Epidermal melanocyte (primary cell): ENCODE measurements around the gene RSPRY1.

ENCODE experiments used
- DNase-seq: peaks from one replicate; pipeline ENCODE4 v3.0.0; 2011; ENCODE audit warnings: low spot score; ENCODE audit not compliant: insufficient read length

Gene RSPRY1

DNA sequence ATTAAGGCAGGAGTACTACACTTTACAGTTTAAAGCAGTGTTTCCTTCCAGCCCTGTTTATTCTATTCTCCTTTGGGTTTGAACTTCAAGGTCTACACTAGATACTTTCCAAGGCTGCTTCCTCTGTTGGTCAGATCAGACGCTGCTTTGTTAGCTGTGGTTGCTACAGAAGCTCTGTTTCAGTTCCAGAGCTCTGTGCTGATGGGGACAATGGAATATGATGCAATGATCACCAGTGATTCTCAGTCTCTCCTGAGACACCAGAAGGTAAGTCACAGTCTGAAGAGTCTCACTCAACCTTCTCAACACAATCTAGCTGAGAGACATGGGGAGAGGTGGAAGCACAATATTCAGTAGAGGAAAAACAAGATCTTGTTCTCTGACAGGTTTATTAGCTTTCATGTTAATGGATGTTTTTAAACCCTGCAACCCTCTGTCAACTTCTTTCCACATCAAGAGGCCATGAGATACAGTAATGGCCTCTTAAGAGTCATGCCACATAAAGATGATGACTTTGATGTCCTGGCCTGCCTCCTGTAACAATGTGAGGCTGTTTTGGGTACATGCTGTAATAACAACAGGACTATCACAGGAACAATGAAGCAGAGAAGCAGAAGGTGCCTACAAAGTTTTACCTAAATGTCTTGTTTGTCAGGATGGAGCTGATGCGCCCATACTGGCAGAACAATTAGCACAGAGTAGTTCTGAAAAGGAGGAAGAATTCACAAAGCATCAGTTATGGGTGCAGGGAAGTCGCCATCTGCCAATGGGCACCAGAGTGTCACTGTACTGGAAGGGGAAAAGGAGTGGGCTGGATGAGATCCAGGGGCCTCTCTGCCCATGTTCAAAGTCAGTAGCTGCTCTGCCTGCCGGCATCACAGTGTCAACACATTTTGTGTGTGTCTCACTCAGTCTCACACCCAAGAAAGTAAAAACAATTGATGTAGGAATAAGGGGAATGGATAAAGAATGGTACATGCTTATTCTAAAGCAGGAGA lies 33.7 kb upstream of the RSPRY1 start:
- DNase-seq = no peak

DNA sequence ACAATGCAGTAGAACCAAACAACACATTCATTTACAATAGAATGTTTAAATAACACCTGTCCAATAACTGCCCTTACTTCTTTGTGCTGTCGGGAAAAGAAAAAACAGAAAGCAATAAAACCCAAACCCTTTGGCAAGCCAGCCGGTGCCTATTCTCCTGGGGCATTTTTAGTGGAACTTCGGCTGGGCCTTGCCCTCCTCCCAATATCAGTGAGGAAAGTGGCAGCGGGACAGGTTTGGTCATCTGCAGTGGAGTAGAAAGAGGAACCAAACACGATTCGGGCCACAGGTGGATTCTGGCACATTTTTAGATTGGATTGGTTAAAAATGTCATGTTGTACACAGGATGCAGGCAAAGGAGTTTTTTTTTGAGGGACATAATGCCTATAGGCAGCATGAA lies 32.3 kb upstream of the RSPRY1 start:
- no peak for DNase-seq

DNA sequence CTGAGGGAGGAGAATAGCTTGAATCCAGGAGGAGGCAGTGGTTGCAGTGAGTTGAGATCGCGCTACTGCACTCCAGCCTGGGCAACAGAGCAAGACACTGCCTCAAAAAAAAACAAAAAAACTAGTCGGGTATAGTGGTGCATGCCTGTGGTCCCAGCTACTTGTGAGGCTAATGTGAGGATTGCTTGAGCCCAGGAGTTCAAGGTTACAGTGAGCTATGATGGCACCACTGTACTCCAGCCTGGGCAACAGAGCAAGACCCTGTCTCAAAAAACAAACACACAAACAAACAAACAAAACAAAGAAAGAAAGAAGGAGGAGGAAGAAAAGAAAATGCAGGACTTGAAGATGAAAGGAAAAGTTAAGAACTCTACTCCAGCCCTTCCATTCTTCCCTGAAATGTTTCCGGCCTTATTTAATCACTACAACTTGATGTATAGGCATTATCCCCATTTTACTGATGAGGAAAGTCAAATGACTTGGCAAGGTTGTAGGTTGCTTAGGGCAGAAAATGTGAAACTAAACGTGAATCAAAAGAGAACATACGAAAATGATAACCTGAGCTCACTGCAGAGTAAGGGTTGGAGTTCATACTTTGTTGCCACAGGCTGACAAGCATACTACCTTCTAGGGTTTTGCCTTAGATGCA lies 30.3 kb upstream of the RSPRY1 start:
- no peak for DNase-seq

DNA sequence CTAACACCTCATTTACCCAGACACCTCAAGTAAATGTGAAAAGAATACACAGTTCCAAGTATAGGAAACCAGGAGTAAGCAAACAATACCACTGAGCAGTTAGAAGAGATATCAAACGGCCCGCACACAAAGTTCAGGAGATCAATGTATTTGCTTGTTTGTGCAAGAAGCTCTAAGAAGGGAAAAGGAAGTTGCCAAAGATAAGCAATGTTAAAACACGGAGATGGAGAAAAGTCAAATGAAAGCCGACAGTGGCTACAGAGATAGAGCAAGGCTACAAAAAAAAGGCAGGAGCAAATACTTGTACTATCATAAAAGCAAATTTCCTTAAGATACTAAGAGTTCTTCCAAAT lies 29.8 kb upstream of the RSPRY1 start:
- no peak for DNase-seq

DNA sequence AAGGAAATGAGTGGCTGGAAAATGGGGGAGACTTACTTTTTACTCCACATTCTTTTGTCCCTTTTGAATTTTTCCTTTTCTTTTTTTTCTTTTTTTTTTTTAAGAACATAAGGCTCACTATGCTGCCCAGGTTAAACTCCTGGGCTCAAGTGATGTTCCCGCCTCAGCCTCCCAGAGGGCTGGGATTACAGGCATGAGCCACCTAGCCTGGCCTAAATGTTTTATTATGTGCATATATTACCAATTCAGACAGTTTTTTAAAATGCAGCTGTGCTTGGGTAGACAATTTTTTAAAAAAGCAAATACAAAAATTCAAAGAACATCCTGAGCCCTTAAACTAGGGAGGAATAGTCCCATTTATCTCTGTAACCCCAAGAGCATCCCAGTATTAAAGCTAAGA lies 28.6 kb upstream of the RSPRY1 start:
- no peak for DNase-seq

DNA sequence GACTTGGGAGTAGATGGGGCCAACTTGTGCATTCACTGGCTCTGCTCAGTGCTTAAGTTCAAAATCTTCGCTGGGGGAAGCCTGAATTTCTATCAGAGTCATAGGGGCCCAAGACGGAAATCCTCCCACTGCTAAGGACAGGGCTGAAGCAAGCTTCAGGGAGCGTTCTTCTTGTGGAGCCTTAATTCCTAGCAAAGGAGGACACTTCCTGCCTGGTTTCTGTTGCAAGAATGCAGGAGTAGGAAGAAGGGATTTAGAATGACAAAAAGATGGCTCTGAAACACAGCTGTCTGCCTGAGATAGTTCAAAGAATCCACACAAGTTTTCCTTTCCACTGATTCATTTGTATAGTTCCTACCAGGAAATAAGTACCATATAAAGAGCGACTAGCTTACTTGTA lies 26.7 kb upstream of the RSPRY1 start:
- no peak for DNase-seq

DNA sequence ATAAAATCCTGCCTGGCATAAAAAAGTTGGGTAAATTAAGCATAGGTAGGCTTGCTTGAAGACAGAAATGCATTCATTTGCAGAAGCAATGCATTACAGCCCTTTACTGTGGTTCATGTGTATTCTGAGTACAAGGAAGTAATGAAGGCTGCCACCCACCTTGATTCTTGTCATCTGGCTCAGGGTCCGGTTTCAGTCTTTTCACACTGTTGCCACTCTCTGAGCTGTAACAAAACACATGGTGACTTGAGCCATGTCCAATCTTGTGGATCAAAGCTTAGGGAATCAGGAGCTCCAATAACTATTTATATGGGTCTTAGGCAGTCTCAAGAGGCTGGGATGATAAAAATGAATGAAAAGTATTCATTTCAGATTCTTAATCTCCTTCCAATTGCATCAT lies 22.3 kb upstream of the RSPRY1 start:
- DNase-seq = no peak

DNA sequence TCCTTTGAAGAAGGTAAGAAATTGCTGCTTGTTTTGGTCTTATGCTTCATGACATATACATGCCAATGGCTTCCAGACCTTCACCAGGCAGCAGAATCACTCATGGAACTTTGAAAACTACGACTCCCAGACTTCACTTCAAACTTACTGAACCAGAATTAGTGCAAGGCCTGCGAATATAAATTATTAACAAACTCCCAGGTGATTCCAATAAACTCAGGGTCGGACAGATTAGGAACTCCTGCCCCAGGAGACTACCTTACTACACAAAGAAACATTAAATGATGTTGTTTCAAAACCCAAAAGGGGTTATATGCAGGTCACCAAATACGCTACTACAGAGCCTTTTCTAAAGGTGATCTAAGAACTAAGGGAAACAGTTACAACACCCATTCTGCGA lies 20.6 kb upstream of the RSPRY1 start:
- DNase-seq = no peak

DNA sequence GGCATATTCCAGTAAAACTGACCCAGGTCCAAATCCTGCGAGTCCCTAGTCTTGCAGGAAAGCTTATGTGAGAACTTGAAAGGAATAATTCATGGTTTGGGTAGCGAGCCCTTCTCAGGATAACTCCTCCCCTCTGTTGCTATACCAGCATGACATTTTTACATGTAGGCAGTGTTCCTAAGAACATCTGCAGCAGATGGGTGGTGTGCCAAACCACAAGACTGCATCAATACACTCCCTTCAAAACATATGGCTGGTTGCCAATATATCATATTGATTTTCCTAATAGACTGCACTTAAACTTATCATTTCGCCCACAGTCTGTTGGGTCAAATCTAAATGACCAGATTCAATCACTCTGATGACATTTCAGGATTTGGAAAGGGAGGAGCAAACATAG lies 20.2 kb upstream of the RSPRY1 start:
- DNase-seq = peak; percentile 77

DNA sequence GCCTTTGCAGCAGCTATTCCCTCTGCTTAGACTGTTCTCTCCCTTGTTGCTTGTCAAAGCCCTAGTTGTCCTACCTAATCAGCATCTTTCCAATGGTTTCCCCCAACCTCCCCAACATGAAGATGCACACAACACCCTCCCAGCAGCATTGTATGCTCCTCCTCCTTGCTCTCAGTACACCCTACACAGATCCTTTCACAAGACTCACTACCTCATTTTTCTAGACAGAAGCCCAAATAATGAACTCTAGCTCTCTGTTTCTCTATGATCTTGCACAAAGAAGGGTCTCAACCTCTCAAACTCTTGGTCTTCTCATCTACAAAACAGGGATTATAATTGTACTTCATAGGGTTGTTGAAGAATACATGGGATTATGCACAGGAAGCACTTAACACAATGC lies 19.7 kb upstream of the RSPRY1 start:
- DNase-seq = no peak

DNA sequence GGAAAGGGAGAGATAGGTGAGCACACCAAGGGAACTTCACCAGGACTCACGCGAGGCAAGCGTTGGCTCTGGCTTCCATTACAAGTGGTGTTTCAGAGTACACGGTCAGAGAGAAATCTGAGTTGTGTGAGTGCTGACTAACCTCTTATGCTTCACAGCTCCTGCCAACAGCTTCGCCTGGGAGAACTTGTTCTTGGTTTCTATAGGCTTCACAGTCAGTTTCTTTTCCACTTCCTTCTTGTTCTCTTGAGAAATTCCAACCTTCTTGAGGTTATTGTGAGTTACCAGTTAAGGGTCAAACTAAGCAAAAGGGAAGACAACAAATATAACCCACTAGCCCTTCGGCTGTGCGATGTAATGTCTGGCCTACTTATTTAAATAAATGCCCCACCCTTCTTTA lies 19.2 kb upstream of the RSPRY1 start:
- DNase-seq = no peak

DNA sequence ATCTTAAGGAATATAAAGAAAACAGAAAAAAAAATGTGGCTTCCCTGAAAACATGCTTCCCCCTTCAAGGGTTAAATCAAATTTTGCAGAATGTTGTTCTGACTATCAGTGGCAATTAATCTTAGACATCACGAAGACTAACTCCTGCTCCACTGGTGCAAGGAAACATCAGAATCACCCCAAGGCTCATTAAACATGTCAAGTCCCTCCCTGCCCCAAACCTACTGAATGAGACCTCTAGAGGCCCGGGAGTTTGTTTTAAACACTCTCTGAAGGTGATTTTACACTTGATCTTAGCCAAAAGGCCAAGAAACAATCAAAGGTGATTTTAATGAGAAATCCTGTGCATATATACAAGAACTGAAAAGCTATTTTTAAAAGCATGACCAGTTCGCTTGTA lies 18.6 kb upstream of the RSPRY1 start:
- DNase-seq = no peak

DNA sequence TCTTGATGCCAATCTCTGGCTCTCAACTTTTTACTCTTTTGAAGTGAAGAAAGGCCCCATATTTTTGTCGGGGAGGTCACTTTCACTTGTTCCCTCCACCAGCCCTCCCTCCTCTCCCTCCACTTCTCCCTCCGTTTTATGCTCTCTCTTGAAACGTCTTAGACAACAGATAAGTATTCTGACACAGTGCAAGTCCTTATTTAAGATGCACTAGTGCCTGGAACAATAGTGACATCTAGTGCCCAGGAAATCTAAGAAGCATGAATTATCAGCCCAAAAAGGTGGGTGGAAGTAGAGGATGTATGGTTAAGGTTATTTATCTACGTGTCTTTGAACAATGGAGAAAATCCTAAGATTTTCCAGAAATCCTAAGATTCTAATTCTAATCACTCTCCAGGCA lies 18.2 kb upstream of the RSPRY1 start:
- DNase-seq = no peak

DNA sequence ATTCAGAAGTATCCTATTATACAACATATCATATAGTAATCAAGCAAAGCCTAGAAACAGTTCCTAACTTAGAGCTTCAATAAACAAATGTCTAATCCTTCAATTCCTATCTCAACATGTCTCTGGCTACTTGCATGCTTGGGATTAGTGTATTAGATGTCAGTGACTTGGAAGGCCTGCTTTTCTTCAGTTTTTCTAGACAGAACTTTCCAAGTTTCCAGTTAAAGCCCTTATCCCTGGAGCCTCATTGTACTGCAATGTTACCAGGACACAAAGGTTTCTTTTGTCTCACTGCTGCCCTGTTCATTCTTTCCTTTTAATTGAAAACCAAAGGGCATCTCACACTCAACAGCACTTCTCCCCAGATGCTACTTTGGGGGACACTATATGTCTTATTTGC lies 16.8 kb upstream of the RSPRY1 start:
- DNase-seq = no peak

DNA sequence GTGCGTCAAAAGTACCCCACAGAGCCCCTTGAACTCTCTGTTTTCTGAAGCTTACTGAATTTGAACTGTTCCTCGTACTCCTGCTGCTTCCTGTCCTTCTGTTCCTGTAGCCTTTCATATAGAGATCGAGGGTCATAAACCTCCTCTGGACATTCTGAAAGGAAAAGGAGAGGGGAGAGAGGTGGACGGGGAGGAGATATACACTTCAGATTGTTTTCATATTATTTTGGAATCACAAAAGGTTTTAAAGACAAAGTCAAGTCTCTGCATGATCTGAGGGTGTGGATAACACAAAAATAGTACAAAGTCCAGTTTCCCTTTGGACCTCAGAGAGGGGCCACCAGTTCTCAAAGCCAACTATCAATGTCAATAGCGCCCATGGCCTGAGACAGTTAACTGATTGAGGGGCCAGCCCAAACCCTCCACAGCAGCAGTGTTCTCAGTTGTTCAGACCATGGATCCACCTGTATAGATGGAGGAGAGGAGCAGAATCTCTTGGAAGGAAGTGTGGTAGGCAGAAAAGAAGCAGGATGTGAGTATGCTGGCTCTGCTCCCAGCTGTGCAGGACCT lies 13.3 kb upstream of the RSPRY1 start:
- no peak for DNase-seq

DNA sequence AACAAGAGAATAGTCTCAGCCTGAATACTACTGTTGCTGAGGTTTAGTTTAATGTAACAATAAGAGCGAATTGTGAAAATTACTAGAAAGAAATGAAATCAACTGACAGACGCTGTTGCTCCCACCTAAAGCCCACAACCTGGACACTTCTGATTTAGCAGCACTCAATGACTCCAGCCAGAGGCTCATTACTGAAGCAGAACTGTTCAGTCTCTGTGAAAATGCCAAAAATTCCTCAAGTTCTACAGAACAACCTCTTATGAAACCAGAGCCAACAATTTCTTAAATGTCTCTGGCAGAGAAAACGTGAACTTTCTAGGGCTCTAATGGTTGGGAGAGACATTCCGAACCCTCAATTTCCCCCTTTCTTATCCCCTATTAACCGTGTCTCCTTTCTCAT lies 10.2 kb upstream of the RSPRY1 start:
- no peak for DNase-seq

DNA sequence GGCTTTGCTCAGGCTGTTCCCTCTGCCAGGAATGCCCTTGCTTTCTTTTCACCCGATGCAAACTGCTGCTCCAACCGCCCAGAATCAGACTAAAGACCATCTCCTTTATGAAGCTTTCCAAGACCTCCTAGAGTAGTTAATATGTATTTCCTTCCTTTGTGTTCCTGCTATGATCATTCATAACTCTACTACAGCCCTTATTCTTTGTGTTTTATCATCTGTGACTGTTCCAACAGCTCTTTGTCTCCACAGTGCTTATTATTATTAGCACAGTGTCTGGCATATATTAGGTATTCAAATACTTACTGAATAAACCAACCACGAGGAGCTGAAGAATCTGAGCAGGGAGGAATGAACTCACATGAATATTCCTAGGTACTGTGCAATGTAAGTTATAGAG lies 7.9 kb upstream of the RSPRY1 start:
- DNase-seq = no peak

DNA sequence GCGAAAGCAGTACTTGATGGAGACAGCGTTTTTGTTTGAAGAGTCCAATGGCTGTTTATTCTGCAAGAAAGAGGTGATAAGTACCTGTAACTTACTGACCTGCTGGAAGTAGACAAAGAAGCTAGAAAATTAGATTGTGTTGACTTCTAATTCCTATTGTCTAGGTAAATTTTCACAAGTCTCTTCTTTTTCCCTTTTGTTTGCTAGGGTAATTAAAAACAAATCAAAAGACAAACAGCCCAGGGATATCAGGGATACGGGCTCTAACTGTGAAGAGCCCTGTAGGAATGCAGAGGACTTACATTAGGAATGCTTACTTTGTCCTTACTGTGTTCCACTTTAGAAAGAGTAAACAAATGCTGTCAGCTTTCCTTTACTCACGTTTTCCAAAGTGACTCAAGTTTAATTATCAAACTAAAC lies 7.3 kb upstream of the RSPRY1 start:
- DNase-seq = no peak

DNA sequence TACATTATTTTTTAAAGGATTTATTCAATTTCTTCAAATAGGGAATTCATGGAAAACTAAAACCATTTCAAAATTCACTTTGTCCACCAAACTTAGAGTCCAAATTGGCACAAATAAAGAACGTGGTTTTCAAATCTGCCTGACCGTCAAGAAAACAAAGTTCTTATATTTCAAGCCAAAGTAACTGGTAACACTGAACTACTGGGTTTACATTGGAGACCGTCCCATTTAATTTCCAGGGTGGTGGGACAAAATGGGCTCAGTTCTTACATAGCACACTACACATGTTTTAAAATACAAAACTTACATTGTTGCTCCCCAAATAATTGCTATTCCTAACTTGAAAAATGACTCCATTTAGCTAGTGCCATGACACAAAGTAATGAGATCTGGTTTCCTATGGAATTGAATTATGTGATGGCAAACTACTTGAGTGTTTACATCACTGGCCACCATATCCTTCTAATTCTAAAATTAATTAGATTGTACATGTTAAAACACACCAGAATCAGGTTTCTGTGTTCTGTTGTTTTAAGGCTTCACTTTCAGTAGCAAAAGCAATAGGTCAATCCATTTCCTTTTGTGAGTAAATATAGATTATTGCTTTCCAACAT lies 6.8 kb upstream of the RSPRY1 start:
- DNase-seq = no peak

DNA sequence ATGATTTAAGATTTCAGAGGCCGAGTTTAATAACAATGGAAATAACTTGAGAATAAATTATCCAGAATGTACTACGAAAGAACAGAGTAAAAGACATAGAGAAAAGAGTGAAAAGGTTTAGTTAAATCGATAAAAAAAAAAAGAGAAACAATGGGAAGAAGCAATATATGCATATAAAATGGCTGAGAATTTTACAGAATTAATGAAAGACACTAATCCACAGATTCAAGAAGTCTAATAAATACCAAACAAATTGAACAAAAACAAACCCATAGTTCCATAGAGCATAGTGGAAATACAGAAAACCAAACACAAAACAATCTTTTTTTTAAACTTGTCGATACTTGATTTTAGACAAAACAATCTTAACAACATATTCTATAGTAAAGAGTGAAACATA lies 2.0 kb upstream of the RSPRY1 start:
- no peak for DNase-seq

DNA sequence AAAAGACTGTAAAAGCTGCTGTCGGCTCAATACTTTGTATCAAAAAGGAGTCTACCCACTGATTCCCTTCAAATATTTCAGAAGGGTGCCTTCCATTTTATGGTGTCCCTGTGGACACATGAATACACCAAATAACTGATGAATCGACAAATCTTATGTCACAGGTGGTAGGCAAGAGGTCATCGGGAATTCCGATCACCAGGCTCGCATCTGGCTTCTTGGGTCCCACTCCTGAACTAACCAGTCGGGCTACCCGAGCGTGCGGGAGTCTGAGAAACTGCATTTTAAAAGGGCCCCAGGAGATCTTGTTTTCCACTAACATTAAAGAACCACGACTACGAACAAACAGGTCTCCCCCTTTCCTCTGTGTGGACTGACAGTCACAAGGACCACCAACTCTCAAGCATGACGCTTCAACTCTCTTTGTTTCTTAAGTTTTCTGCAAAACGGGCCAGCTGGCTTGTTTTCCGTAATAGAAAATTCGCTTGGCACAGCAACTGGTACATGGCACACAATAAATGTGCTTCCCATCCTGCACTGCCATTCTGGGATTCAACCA lies 1.2 kb upstream of the RSPRY1 start:
- no peak for DNase-seq

DNA sequence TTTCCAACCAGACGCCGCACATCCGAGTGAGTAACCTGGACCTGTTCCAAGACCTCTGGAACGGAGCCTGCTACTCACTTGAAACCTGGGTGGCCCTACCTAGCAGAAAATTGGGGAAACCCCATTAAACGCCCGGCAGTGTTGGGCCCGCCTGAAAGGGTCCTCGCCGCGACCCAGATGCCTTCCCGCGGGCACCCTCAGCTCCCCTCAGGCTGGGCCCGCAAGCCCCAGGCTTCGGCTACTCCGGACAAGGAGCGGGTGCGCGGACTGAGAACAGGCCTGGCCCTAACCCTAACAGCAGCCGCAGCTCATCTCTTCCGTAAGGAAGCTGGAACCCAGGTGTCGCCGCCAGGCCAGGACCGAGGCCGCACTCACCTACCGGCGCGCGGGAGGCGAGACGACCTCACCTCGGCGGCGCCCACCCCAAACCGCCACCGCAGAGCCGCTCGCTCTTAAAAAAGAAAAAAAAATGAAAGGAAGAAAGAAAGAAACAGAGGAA lies 634 bp upstream of the RSPRY1 start:
- no peak for DNase-seq
